Measurements from ENCODE around the gene WDSUB1. TPM values are rescaled to one million over a fixed set of nuclear protein-coding genes. Genes with fewer than 3 reads are reported as not detected.

WDSUB1 gene
- total RNA-seq, 2 experiments from 2014 or later = 3.7 to 5.3 TPM

DNA sequence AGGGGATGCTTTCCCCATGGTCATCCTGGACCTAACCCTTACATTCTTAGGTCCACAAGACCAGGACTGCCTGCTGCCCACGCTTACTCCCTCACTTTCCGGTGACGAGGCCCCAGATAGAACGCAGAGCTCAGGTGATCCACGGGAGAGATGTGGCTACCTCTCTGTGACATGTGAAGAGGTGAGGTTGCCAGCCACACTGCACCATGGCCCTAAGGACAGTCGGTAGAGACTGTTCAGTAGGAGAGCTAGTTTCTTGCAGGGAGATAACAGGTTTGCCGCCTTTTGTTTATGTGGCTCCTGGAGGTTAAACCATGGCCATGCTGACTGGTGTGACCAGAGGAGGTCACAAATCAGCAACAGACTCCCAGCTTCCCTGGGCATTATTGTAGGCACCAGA is 71.4 kb downstream of the WDSUB1 start:
- TF ChIP-seq, protein P1, sequence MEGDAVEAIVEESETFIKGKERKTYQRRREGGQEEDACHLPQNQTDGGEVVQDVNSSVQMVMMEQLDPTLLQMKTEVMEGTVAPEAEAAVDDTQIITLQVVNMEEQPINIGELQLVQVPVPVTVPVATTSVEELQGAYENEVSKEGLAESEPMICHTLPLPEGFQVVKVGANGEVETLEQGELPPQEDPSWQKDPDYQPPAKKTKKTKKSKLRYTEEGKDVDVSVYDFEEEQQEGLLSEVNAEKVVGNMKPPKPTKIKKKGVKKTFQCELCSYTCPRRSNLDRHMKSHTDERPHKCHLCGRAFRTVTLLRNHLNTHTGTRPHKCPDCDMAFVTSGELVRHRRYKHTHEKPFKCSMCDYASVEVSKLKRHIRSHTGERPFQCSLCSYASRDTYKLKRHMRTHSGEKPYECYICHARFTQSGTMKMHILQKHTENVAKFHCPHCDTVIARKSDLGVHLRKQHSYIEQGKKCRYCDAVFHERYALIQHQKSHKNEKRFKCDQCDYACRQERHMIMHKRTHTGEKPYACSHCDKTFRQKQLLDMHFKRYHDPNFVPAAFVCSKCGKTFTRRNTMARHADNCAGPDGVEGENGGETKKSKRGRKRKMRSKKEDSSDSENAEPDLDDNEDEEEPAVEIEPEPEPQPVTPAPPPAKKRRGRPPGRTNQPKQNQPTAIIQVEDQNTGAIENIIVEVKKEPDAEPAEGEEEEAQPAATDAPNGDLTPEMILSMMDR (conservative IDR thresholded peaks at IDR 0.05; ENCODE audit: low read length) = no peak
- TF ChIP-seq EZH2phosphoT487 (IDR thresholded peaks at IDR 0.05; ENCODE audit: borderline replicate concordance, low read depth, low read length) = no peak
- Histone ChIP-seq H3K79me2 (ENCODE audit: insufficient read depth, low read depth, low read length) (no peaks in the 10 kb centered on the region), H2AFZ (ENCODE audit: low read length) (no peak overlapping the region), H3K9me3 (ENCODE audit: low read length) (no peaks in the 10 kb centered on the region), H3K4me1 (ENCODE audit: insufficient read depth, low read length, poor library complexity, severe bottlenecking) (no peaks in the 10 kb centered on the region), H4K20me1 (ENCODE audit: insufficient read depth, low read length) (no peaks in the 10 kb centered on the region), H3K27ac (ENCODE audit: low read depth, low read length, poor library complexity, severe bottlenecking) (no peak overlapping the region), H3K9me2 (ENCODE audit: insufficient read depth, low read length) (no peaks in the 10 kb centered on the region), H3K36me3 (ENCODE audit: insufficient read depth, low read length) (no peaks in the 10 kb centered on the region), H3K4me3 (ENCODE audit: low read depth, low read length, poor library complexity, severe bottlenecking) (no peak overlapping the region), H3K4me2 (ENCODE audit: low read length) (no peak overlapping the region)
- BruUV-seq (replicated peaks) = no TSS peak
- DNase-seq (ENCODE audit: low spot score) = no peak
- ChIA-PET CTCF (ENCODE audit: unreplicated experiment) (no interaction called here), POLR2A (interaction anchor here (0.6 kb wide), 1 partner anchor 287 kb away, joined by 4 read pairs; no protein-coding TSS in a partner anchor)
- intact Hi-C loops (cut with micrococcal nuclease; ENCODE audit: unreplicated experiment) = no loop called here

DNA sequence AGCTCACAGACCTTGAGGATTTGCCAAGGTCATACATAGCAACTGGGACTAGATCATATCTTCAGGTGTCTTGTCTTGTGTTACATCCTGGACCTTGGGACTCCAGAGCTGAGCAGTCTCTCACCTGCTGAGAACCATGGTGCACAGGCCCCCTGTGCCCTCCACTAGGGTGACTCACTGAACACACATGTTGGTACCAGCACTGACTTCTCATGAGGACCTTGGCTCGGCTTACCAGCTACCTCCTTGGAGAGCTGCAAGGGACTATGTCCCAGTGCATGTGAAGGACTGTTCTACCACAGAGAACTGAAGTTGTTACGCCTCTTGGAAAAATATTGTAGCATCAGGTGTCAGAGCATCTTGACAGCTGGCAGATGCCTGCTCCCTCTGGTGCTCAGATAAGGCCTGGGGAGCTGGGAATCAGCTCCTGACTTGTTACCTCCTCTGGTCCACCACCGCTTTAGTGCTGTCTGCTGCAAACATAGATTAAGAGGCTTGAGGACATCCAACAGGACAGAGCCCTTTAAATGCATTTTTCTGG is 72.1 kb downstream of the WDSUB1 start:
- DNase-seq (ENCODE audit: low spot score) = no peak
- Histone ChIP-seq H3K4me2 (ENCODE audit: low read length) (no peak overlapping the region), H3K9me3 (ENCODE audit: low read length) (no peaks in the 10 kb centered on the region), H3K79me2 (ENCODE audit: insufficient read depth, low read depth, low read length) (no peaks in the 10 kb centered on the region), H3K9me2 (ENCODE audit: insufficient read depth, low read length) (no peaks in the 10 kb centered on the region), H2AFZ (ENCODE audit: low read length) (no peak overlapping the region), H3K36me3 (ENCODE audit: insufficient read depth, low read length) (no peaks in the 10 kb centered on the region), H4K20me1 (ENCODE audit: insufficient read depth, low read length) (no peaks in the 10 kb centered on the region), H3K4me1 (ENCODE audit: insufficient read depth, low read length, poor library complexity, severe bottlenecking) (no peaks in the 10 kb centered on the region), H3K4me3 (ENCODE audit: low read depth, low read length, poor library complexity, severe bottlenecking) (no peak overlapping the region), H3K27ac (ENCODE audit: low read depth, low read length, poor library complexity, severe bottlenecking) (no peak overlapping the region)
- intact Hi-C loops (cut with micrococcal nuclease; ENCODE audit: unreplicated experiment) = no loop called here
- CTCF ChIA-PET (ENCODE audit: unreplicated experiment) = no interaction called here
- TF ChIP-seq, protein P1 (conservative IDR thresholded peaks at IDR 0.05; ENCODE audit: low read length) = no peak
- no peak for TF ChIP-seq EZH2phosphoT487 (IDR thresholded peaks at IDR 0.05; ENCODE audit: borderline replicate concordance, low read depth, low read length)
- no TSS peak for BruUV-seq (replicated peaks)
- POLR2A ChIA-PET = interaction anchor here (0.6 kb wide), 2 partner anchors 169 to 287 kb away, joined by 3 to 4 read pairs; no protein-coding TSS in a partner anchor

DNA sequence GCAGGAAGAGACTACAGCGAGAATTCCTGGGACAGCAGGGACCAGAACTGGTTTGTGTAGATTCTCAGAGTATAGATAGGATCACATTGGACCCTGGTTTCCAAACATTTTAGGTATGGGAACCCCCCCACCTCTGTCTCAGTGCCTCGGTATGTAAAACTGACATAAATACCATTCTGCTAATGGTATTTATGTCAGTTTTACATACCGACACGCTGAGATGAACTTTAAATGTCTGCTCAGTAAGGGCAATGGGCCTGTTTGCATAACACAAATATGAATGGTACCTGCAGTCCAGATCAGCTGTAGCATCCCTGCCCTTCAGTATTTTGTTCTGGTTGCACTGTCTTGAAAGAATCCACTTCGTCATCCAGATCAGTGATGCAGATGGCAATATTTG is 73.2 kb downstream of the WDSUB1 start:
- Histone ChIP-seq H3K4me3 (ENCODE audit: low read depth, low read length, poor library complexity, severe bottlenecking) (no peak overlapping the region), H3K36me3 (ENCODE audit: insufficient read depth, low read length) (no peaks in the 10 kb centered on the region), H3K4me1 (ENCODE audit: insufficient read depth, low read length, poor library complexity, severe bottlenecking) (no peaks in the 10 kb centered on the region), H3K27ac (ENCODE audit: low read depth, low read length, poor library complexity, severe bottlenecking) (no peak overlapping the region), H3K79me2 (ENCODE audit: insufficient read depth, low read depth, low read length) (no peaks in the 10 kb centered on the region), H3K4me2 (ENCODE audit: low read length) (no peak overlapping the region), H4K20me1 (ENCODE audit: insufficient read depth, low read length) (no peaks in the 10 kb centered on the region), H2AFZ (ENCODE audit: low read length) (no peak overlapping the region), H3K9me3 (ENCODE audit: low read length) (no peaks in the 10 kb centered on the region), H3K9me2 (ENCODE audit: insufficient read depth, low read length) (no peaks in the 10 kb centered on the region)
- ChIA-PET CTCF (ENCODE audit: unreplicated experiment) (no interaction called here), POLR2A (no interaction called here)
- TF ChIP-seq, protein P1 (conservative IDR thresholded peaks at IDR 0.05; ENCODE audit: low read length) = no peak
- TF ChIP-seq EZH2phosphoT487 (IDR thresholded peaks at IDR 0.05; ENCODE audit: borderline replicate concordance, low read depth, low read length) = no peak
- intact Hi-C loops (cut with micrococcal nuclease; ENCODE audit: unreplicated experiment) = no loop called here
- no peak for DNase-seq (ENCODE audit: low spot score)
- BruUV-seq (replicated peaks) = no TSS peak
